K562 (cell line): ENCODE data around the gene RALGPS1. TPM values are rescaled to one million over a fixed set of nuclear protein-coding genes. Genes with fewer than 3 reads are reported as not detected.

Experiments used
- ATAC-seq: fragments of 200-7000 bp; cut with Tn5 transposase; 3 replicates; pipeline ENCODE4 v1.9.1; 2020; ENCODE audit warnings: moderate library complexity
- BruUV-seq: library from RNA; stranded (reverse); fragments of 400-500 nt; replicated peaks from 2 replicates; lab custom pipeline; 2021; lab: Mats Ljungman, UMichigan
- CTCF ChIA-PET: fragments of 300-600 bp; formaldehyde crosslinking; extraction: SDS; loops from one replicate; lab custom pipeline; 2021; ENCODE audit warnings: low intra/inter-chr PET ratio; lab: Yijun Ruan, JAX
- POLR2A ChIA-PET: fragments of 300-600, 350-650 bp; sonication (Branson Sonifier 250); formaldehyde crosslinking; extraction: SDS; loops from one replicate; lab custom pipeline; 2021; ENCODE audit warnings: antibody characterized with exemption, inconsistent platforms; lab: Yijun Ruan, JAX
- DNase-seq, 4 experiments: peaks; one replicate each; pipeline versions ENCODE4 v3.0.0 to v3.0.0-alpha.2; 2011 to 2018; ENCODE audit warnings: low spot score in 3 of 4, mixed read lengths in 3 of 4; ENCODE audit errors: extremely low read depth in 1 of 4
- FAIRE-seq: peaks from 2 replicates; lab custom pipeline; 2011; peaks lifted over from hg19 to GRCh38; lab: Jason Lieb, UNC
- H2AFZ ChIP-seq: 2 replicates; pipeline ENCODE4 v1.6.0; 2011; ENCODE audit warnings: low read depth, low read length, control low read depth, inconsistent platforms
- H3K27ac ChIP-seq: fragments of 200-600 bp; 3 replicates; pipeline ENCODE4 v1.8.0; 2011; ENCODE audit warnings: low read depth, mild to moderate bottlenecking, control low read depth, inconsistent platforms, low read length, moderate library complexity, mixed read lengths; ENCODE audit errors: extremely low read depth
- H3K27me3 ChIP-seq, 2 experiments: fragments of 300-600 bp in 1 of 2; 2 replicates in 1 of 2; 3 replicates in 1 of 2; pipeline versions ENCODE4 v1.6.0 to v1.8.0; 2011; ENCODE audit warnings: inconsistent platforms in 2 of 2, low read length in 2 of 2, mild to moderate bottlenecking in 1 of 2, mixed read lengths in 1 of 2, moderate library complexity in 1 of 2; ENCODE audit not compliant: control insufficient read depth in 2 of 2, insufficient read depth in 2 of 2
- H3K36me3 ChIP-seq: fragments of 300-600 bp; 3 replicates; pipeline ENCODE4 v1.8.0; 2011; ENCODE audit warnings: mild to moderate bottlenecking, low read length, inconsistent platforms; ENCODE audit not compliant: control insufficient read depth, insufficient read depth
- H3K4me1 ChIP-seq, 2 experiments: fragments of 200-600 bp in 1 of 2; replicated peaks in 1 of 2; 2 replicates in 1 of 2; 3 replicates in 1 of 2; pipeline versions ENCODE4 v1.5.1 to v1.8.0; 2011; ENCODE audit warnings: inconsistent platforms in 2 of 2, low read length in 2 of 2, mild to moderate bottlenecking in 1 of 2, mixed read lengths in 1 of 2, moderate library complexity in 1 of 2; ENCODE audit not compliant: control insufficient read depth in 2 of 2, insufficient read depth in 2 of 2
- H3K4me2 ChIP-seq: 2 replicates; pipeline ENCODE4 v1.6.1; 2011; ENCODE audit warnings: low read length, control low read depth, inconsistent platforms, mixed read lengths; ENCODE audit not compliant: insufficient read depth
- H3K4me3 ChIP-seq: fragments of 200-600 bp; sonication (generic), shearing (Covaris generic); 2 replicates; pipeline ENCODE4 v1.5.1; 2016; ENCODE audit warnings: control low read depth, inconsistent platforms
- H3K79me2 ChIP-seq: fragments of 200-600 bp; 3 replicates; pipeline ENCODE4 v1.8.0; 2011; ENCODE audit warnings: low read length, inconsistent platforms; ENCODE audit not compliant: control insufficient read depth, insufficient read depth
- H3K9ac ChIP-seq, 2 experiments: 2 replicates each; pipeline versions ENCODE4 v1.6.0 to v1.6.1; 2011; ENCODE audit warnings: low read depth in 2 of 2, low read length in 2 of 2, control low read depth in 1 of 2, inconsistent platforms in 1 of 2, mild to moderate bottlenecking in 1 of 2, mixed read lengths in 1 of 2; ENCODE audit not compliant: insufficient read depth in 1 of 2
- H3K9me1 ChIP-seq: one replicate; pipeline ENCODE4 v1.6.0; 2011; ENCODE audit warnings: inconsistent platforms, mild to moderate bottlenecking, low read length, moderate library complexity; ENCODE audit not compliant: control insufficient read depth, insufficient read depth
- H3K9me3 ChIP-seq: replicated peaks from 2 replicates; pipeline ENCODE4 v1.5.1; 2011; ENCODE audit warnings: low read depth, low read length, inconsistent platforms; ENCODE audit not compliant: control insufficient read depth, insufficient read depth
- H4K20me1 ChIP-seq: replicated peaks from 2 replicates; pipeline ENCODE4 v1.6.1; 2011; ENCODE audit warnings: low read length, inconsistent platforms, mixed read lengths; ENCODE audit not compliant: control insufficient read depth, insufficient read depth
- E2F4 ChIP-seq: sonication (generic); formaldehyde crosslinking; IDR thresholded peaks from 2 replicates; pipeline ENCODE4 v1.8.0; 2022; ENCODE audit warnings: mild to moderate bottlenecking, low read depth, missing genetic modification reagents
- KDM5B ChIP-seq: fragments of 200-600 bp; sonication (generic); IDR thresholded peaks from 2 replicates; pipeline ENCODE4 v1.6.1; 2012; ENCODE audit warnings: low read depth, mild to moderate bottlenecking, moderate library complexity, low read length, control low read depth, inconsistent platforms; ENCODE audit not compliant: insufficient replicate concordance
- POLR2AphosphoS5 ChIP-seq: IDR thresholded peaks from 2 replicates; pipeline ENCODE4 v1.6.1; 2011; ENCODE audit warnings: mild to moderate bottlenecking, low read depth, low read length, moderate library complexity; ENCODE audit not compliant: control insufficient read depth, insufficient read depth
- SIN3B ChIP-seq: fragments of 450-650 bp; IDR thresholded peaks from 2 replicates; pipeline ENCODE4 v1.6.1; 2017; ENCODE audit warnings: low read depth, mild to moderate bottlenecking, moderate library complexity
- ZNF217 ChIP-seq: sonication (generic); formaldehyde crosslinking; IDR thresholded peaks from 2 replicates; pipeline ENCODE4 v1.8.0; 2022; ENCODE audit warnings: mild to moderate bottlenecking, missing genetic modification reagents
- ZNF780A ChIP-seq: fragments of 250-450 bp; sonication (Bioruptor Pico); IDR thresholded peaks from 2 replicates; pipeline ENCODE4 v1.5.0; 2021; ENCODE audit warnings: mild to moderate bottlenecking
- WGBS: fragments of 100-300 bp; shearing (Covaris generic); methylation state at CpG from one replicate; pipeline ENCODE4 v1.1.6; 2016; ENCODE audit warnings: low coverage, mixed read lengths; ENCODE audit not compliant: insufficient coverage; ENCODE audit errors: missing lambda C conversion rate; 5-methylcytosine and 5-hydroxymethylcytosine counted together
- in situ Hi-C: fragments of 300-500 bp; cut with MboI; formaldehyde crosslinking; loops from 4 replicates; pipeline ENCODE4 v1.15.0; 2018; ENCODE audit warnings: inconsistent platforms, mixed read lengths
- intact Hi-C: fragments of 100-400 bp; cut with micrococcal nuclease; formaldehyde crosslinking; loops from 2 replicates; pipeline ENCODE4 v1.14.2; 2022
- polyA plus RNA-seq, 8 experiments: library from polyadenylated mRNA; depleted of rRNA in 4 of 8; stranded (reverse) in 5 of 8; unstranded in 3 of 8; fragments of >200 nt; fragmentation: Nextera tagmentation in 2 of 8; fragmentation: Illumina TruSeq in 1 of 8; extraction: Ambion mirVana in 2 of 8; extraction: Trizol in 1 of 8; gene quantifications; 2 replicates each; pipeline versions ENCODE4 v1.2.1 to v1.2.3, GENCODE V29; 2011 to 2014; ENCODE audit warnings: inconsistent platforms in 1 of 8, missing spikeins in 1 of 8
- total RNA-seq, 7 experiments: library from RNA; depleted of rRNA in 6 of 7; stranded (reverse); fragments of >200 nt in 6 of 7; fragmentation: Illumina TruSeq in 2 of 7; extraction: Trizol in 2 of 7; gene quantifications; 2 replicates each; pipeline versions ENCODE4 v1.2.1 to v1.2.3, GENCODE V29; 2011 to 2021; ENCODE audit warnings: low replicate concordance in 1 of 7

Gene RALGPS1
- total and polyA plus RNA-seq, 9 of the 15 experiments (the other 6 are each of a cell fraction or from before 2014, with no cell fraction given) = 0.04 to 2.6 (median 1.5) TPM

- no peak overlapping the region for H2AFZ ChIP-seq
- H3K4me3 ChIP-seq = no peak overlapping the region
- in situ Hi-C loops = loop anchor here (5.0 to 10.0 kb wide), 2 partner anchors 260 to 382 kb away; no protein-coding TSS in a partner anchor
- intact Hi-C loops = no loop called here
- H3K27ac ChIP-seq = no peak overlapping the region
- POLR2A ChIA-PET = interaction anchor here (0.5 kb wide), 1 partner anchor 223 kb away, joined by 3 read pairs; no protein-coding TSS in a partner anchor
- FAIRE-seq (no peak), DNase-seq (no peak), ATAC-seq (no peak)
- no peaks in the 10 kb centered on the region for H3K79me2 ChIP-seq
- no TSS peak for BruUV-seq
- peak overlapping the region in 1 of 2 experiments; percentile 39; a peak in 1 of 4 replicates for H3K9ac ChIP-seq
- H3K9me1 ChIP-seq = no peaks in the 10 kb centered on the region
- H3K36me3 ChIP-seq = no peaks in the 10 kb centered on the region
- peaks cover 2 to 59% of the 10 kb centered on the region in 2 experiments; a peak in 4 of 5 replicates for H3K27me3 ChIP-seq
- no peak overlapping the region for H3K4me2 ChIP-seq
- WGBS = 6% methylated on average over 10 of the region's 11 CpGs
- H3K9me3 ChIP-seq = no peaks in the 10 kb centered on the region
- H4K20me1 ChIP-seq = peaks cover 11% of the 10 kb centered on the region
- H3K4me1 ChIP-seq = peaks cover 0 to 7% of the 10 kb centered on the region in 2 experiments; a peak in 2 of 5 replicates
- CTCF ChIA-PET = no interaction called here
- TF ChIP-seq ZNF217 (CRISPR knock-in tag) = no peak
- no peak for TF ChIP-seq ZNF780A (CRISPR knock-in tag)
- no peak for TF ChIP-seq E2F4
- no peak for TF ChIP-seq SIN3B
- TF ChIP-seq KDM5B = no peak
- TF ChIP-seq POLR2AphosphoS5 = no peak
These were observed 288.0 kb downstream of the RALGPS1 start for GRCh38 chr9:127202461-127203169.
